ES-I3 (cell line): Measurements from ENCODE around the gene MAN1B1.
A peak's percentile ranks its signal among the peaks of the same experiment; 100 is the strongest.

Source experiments
- H3K36me3 ChIP-seq: 2 replicates; pipeline ENCODE4 v1.6.1; 2013; ENCODE audit warnings: mild to moderate bottlenecking, low read length, control low read depth, moderate library complexity; ENCODE audit not compliant: insufficient read depth
- H3K4me1 ChIP-seq: 2 replicates; pipeline ENCODE4 v1.6.1; 2013; ENCODE audit warnings: mild to moderate bottlenecking, control low read depth, low read length; ENCODE audit not compliant: insufficient read depth
- H3K9ac ChIP-seq: 2 replicates; pipeline ENCODE4 v1.6.1; 2013; ENCODE audit warnings: low read depth, mild to moderate bottlenecking, low read length, moderate library complexity
- H3K9me3 ChIP-seq: 2 replicates; pipeline ENCODE4 v1.6.1; 2013; ENCODE audit warnings: mild to moderate bottlenecking, low read length, moderate library complexity; ENCODE audit not compliant: control insufficient read depth, insufficient read depth

MAN1B1 gene

DNA sequence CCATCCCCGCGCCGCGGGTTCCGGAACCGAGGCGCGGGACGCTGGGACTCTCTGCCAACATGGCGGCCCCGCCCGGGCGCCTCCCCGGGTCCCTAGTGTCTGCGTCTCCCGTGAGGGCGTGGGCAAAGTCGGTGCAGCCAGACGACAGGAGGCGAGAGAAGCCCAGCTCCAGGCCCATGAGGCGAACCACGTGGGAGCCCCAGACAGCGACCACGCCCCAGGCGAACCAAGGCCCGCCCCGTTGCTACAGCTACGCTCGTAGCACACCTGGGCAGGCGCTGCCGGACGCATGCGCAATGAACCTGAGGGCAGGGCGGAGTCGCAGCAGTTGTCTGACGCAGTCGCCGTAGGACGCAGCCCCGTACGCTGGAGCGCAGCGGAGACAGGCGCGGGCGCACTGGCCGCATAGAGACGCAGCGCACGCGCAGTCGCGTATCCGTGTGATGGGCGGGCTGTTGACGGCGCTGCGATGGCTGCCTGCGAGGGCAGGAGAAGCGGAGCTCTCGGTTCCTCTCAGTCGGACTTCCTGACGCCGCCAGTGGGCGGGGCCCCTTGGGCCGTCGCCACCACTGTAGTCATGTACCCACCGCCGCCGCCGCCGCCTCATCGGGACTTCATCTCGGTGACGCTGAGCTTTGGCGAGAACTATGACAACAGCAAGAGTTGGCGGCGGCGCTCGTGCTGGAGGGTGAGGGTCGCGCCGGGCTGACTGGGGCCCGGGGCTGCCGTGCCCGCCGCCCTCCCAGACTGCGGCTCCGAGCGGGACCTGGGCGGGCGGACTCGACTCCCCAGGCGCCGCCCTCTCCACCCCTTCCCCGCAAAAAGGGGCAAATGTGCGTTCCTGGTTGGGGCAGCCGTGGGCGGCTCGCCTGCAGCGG is at the start of gene MAN1B1:
MAN1B1 (plus strand) TSS at position 455 of the 878 bp plus-strand sequence; CDS start at position 470, 15 bp downstream.
- Histone ChIP-seq H3K36me3 (peaks cover 7% of the 10 kb centered on the region; the same call in 1 of the 2 replicates), H3K9ac (peak within 1 kb of the TSS; percentile 64), H3K9me3 (no peaks in the 10 kb centered on the region), H3K4me1 (peaks cover 11% of the 10 kb centered on the region)

DNA sequence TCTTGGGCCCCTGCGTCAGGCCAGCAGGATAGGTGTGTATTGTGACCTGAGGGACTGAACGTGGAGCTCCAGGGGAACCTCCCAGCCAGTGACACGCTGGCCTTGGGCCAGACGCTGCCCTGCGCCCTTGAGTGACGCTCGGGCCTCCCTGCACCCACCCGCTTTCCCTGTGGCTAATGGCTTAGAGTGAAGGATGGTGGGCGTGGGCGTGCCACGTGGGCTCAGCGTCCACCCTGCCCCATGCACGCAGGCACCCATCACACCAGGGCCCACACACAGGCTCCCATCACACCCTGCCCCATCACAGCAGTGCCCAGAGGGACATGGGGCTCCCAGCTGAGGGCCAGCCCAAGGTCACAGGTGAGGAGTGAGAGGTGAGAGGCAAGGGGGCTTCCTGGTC is 49.8 kb upstream of the MAN1B1 start:
- no peaks in the 10 kb centered on the region for H3K36me3 ChIP-seq
- no peaks in the 10 kb centered on the region; the same call in 1 of the 2 replicates for H3K4me1 ChIP-seq
- H3K9ac ChIP-seq: no peak overlapping the region
- no peaks in the 10 kb centered on the region for H3K9me3 ChIP-seq

DNA sequence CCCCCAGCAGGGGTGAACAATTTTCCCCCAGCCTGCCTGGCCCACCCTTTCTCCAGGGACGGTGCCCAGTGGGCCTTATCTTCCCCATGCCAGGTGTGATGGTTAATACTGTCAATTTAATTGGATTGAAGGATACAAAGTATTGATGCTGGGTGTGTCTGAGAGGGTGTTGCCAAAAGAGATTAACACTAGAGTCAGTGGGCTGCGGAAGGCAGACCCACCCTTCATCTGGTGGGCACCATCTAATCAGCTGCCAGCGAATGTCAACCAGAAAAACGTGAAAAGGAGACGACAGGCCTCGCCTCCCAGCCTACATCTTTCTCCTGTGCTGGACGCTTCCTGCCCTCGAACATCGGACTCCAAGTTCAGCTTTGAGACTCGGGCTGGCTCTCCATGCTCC is 49.3 kb upstream of the MAN1B1 start:
- Histone ChIP-seq H3K9me3 (no peaks in the 10 kb centered on the region), H3K36me3 (no peaks in the 10 kb centered on the region), H3K9ac (no peak overlapping the region), H3K4me1 (no peaks in the 10 kb centered on the region; the same call in 1 of the 2 replicates)

DNA sequence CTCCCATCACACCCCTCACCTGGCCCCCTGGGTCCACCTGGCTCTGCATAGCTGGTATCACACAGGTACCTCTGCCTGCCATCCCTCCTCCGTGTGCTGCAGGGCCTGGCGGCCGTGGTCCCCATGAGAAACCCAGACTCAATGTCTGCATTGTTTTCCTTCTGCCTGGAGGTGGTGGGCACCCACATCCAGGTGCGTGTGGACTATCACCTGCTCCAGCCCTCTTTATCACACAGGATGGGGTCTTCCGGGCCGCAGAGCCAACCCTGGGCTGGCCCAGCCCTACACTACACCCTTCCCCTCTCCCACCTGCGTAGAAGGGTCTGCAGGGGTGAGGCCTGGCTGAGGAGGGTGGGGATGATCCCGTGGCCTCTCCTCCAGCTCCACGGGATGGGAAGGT is 47.9 kb upstream of the MAN1B1 start:
- H3K9me3 ChIP-seq: no peaks in the 10 kb centered on the region
- no peaks in the 10 kb centered on the region for H3K36me3 ChIP-seq
- H3K4me1 ChIP-seq: no peaks in the 10 kb centered on the region; the same call in 1 of the 2 replicates
- no peak overlapping the region for H3K9ac ChIP-seq

DNA sequence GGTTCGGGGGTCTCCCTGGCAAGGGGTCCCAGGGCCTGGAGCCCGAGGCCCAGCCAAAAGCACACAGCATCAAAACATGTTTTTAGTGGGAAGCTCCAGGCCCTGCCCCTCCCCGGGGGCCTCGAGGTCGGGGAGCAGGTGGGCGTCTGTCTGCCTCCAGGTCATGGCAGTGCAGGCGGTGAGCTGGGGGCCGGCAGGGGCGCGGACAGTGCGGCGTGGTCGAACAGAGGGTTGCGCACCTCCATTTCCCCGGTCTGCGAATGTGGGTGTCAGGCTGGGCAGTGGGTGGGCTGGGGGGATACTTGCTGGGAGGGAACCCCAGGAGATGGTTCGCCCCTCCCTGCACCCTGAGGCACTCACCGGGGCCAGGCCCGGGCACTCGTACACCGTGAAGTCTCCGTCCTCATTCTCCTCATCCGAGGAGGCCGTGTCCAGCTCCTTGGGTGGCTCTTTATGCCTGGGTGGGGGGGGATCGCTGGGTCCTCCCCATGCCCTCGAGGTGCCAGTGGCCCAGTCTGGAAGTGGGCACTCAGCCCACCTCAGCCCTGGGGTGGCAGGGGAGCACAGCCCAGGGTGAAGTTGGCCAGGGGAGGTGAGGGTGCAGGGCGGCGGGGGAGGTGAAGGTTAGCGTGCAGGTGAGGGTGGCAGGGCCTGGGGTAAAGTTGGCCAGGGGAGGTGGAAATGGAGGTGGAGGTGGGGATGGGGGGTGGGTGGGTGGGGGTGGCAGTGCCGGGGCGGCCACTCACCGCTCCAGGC is 47.0 kb upstream of the MAN1B1 start:
- no peak overlapping the region for H3K9ac ChIP-seq
- no peaks in the 10 kb centered on the region; the same call in 1 of the 2 replicates for H3K4me1 ChIP-seq
- H3K36me3 ChIP-seq: no peaks in the 10 kb centered on the region
- no peaks in the 10 kb centered on the region for H3K9me3 ChIP-seq

DNA sequence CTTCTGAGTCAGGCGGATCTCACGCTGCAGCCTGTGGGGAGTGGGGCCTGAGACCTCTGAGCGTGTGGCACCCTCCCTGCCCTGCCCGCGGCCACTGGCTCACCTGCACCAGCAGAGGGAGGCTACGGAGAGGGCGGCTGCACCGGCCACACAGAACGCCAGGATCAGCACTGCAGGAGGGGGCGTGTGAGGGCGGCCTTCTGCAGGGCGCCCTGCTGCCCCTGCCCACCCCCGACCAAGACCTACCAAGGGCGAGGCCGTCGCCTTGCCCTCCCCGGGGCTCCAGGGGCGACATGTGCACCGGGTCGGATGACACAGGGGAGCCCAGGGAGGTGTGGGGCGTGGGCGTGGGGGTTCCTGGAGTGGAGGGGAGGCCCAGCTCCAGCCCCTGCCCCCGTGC is 46.2 kb upstream of the MAN1B1 start:
- Histone ChIP-seq H3K9me3 (no peaks in the 10 kb centered on the region), H3K4me1 (no peaks in the 10 kb centered on the region; the same call in 1 of the 2 replicates), H3K9ac (no peak overlapping the region; the same call in 1 of the 2 replicates), H3K36me3 (no peaks in the 10 kb centered on the region)

DNA sequence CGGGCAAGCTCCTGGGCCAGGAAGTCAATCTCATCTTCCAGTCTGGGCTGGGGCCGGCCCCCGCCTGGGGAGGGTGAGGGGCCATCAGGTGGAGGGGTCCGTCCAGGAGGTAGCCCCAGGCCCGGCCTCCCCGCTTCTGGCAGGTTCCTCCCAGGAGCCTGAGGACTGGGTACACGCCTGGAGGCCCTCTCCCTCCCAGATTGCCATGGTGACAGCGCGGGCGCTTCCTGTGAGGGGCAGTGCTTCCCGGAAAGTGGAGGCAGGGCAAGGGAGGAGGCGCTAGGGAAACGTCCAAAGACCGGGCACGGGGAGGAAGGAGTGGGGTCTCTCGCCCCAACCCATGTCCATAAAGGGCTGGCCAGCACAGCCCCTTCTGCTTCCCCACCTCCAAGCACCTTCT is 45.7 kb upstream of the MAN1B1 start:
- no peak overlapping the region; the same call in 1 of the 2 replicates for H3K9ac ChIP-seq
- no peaks in the 10 kb centered on the region; the same call in 1 of the 2 replicates for H3K4me1 ChIP-seq
- no peaks in the 10 kb centered on the region for H3K9me3 ChIP-seq

DNA sequence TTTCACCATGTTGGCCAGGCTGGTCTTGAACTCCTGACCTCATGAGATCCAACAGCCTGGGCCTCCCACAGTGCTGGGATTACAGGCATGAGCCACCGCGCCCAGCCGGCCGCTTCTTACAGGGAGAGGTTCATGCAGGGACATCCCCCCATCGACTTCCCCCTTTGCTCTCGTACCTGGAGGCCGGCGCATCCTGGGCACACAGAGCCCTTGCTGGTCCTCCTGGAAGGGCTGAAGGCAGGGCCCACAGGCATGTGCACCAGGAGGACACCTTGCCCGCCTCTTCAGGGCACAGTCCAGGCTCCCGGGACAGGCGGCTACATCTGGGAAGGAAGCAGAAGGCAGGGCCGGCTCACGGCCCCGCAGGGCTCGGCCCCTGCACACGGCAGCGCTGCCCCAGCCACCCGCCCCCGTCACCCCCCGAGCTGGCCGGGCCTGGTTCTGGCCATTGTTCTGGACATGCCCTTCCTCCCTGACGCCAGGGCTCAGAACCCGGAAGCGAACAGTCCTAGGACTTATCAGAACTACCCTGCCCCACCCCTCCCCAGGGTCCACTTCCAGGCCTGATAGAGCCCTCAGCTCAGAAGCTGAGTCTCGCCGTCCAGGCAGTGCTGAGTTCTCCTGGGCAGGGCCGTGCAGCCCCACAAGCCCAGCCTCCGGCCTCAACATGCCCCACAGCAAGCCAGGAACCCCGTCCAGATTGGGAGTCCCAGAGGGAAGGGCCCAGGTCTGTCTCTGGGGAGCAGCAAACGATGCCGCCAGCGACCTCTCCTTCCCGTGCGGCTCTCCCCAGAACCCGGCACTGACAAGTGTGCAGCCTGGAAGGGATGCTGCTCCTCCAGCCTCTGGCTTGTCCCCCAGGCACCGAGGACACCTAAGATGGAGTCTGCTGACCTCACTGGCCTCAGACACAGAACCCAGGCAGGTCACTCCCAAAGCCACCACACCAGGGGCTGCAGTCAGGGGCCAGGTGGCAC is 43.7 kb upstream of the MAN1B1 start:
- H3K9ac ChIP-seq: no peak overlapping the region
- H3K9me3 ChIP-seq: no peaks in the 10 kb centered on the region
- H3K36me3 ChIP-seq: no peaks in the 10 kb centered on the region
- no peaks in the 10 kb centered on the region; the same call in 1 of the 2 replicates for H3K4me1 ChIP-seq

More for the DNA sequence above, 45.7 kb upstream of the MAN1B1 start:
- H3K36me3 ChIP-seq: no peaks in the 10 kb centered on the region

DNA sequence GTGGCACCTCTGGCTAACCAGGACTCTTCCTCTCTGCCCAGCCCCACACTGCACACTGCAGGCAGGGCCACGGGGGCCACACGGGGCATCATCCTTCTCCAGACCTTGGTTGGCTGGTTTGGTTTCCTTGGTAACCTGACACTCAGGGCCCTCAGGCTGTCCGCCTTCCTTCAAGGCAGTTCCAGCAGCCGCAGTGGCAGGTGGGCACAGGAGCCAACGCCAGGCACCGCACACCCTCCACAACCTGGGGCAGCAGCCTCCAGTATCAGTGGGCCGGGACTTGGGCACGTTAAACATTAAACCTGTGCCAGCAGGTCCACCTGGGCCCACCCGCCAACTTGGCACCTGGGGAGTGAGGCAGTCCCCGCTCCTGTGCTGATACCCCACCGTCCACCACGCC is 42.7 kb upstream of the MAN1B1 start:
- Histone ChIP-seq H3K9ac (no peak overlapping the region), H3K9me3 (no peaks in the 10 kb centered on the region), H3K4me1 (no peaks in the 10 kb centered on the region; the same call in 1 of the 2 replicates), H3K36me3 (no peaks in the 10 kb centered on the region)

DNA sequence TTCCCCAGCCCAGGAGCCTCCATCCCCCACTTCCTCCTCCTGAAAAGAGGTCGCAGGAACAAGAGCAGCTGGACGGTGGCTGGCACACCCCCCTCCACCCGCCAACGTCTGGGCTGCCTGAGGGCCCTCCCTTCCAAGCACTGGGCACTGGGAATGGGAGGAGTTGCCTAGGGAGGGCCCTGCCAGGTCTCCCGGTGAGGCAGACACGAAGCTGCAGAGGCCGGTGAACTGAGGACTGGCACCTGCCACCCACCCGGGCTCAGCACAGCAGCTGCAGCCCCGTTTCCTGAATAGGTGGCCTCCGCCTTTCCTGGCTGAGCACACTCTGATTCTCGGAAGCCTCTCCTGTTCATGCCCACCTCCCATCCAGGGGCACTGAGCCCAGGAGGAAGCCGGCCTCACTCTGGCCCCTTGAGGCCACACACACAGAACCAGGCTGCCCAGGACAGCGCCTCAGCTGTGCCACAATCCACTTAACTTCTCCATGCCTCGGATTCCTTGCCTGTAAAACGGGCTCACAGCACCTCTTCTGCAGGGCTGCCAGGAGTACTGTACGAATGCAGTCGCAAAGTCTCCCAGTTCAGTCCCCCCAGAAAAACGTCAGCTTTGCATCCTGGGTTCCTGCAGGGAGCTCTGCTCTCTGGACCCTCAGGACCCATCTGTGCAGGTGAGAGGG is 42.1 kb upstream of the MAN1B1 start:
- Histone ChIP-seq H3K36me3 (no peaks in the 10 kb centered on the region), H3K4me1 (no peaks in the 10 kb centered on the region; the same call in 1 of the 2 replicates), H3K9me3 (no peaks in the 10 kb centered on the region), H3K9ac (peak overlapping the region; percentile 58; the same call in 1 of the 2 replicates)

DNA sequence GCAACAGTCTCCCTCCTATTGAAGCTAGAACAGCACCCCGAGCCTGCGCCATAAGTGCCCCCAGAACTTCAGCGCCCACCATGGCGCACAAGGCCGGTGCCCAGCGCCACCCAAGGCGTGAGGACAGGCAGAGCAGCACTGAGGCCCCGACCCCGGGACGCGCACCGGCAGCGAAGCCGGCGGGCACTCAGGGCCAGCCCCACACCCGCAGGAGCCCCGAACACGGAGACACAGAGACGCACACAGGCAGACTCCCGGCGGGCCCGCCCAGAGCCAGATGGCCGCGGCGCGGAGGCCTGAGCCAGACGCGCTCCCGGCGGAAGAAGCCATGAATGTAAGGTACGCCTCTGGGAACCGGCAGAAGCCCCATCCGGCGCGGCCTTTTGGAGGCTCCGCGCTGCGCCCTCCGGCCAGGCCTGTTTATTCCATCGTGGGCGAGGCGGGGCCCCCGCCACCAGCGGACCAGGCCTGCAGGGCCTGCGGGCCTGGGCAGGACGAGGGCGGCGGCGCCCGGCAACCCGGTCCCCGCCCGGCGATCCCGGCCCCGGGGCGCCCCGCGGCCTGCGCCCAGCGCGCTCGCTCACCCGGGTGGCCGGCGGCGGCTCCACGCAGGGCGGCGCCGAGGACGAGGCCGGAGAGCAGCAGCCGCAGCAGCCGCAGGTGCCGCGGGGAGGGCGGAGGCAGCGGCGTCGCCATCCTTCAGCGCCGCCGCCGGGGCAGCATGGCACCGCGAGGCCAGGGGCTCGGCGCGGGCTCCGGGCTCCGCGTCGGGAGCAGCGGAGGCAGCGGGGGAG is 41.3 kb upstream of the MAN1B1 start:
- H3K9ac ChIP-seq: peak overlapping the region; percentile 58

DNA sequence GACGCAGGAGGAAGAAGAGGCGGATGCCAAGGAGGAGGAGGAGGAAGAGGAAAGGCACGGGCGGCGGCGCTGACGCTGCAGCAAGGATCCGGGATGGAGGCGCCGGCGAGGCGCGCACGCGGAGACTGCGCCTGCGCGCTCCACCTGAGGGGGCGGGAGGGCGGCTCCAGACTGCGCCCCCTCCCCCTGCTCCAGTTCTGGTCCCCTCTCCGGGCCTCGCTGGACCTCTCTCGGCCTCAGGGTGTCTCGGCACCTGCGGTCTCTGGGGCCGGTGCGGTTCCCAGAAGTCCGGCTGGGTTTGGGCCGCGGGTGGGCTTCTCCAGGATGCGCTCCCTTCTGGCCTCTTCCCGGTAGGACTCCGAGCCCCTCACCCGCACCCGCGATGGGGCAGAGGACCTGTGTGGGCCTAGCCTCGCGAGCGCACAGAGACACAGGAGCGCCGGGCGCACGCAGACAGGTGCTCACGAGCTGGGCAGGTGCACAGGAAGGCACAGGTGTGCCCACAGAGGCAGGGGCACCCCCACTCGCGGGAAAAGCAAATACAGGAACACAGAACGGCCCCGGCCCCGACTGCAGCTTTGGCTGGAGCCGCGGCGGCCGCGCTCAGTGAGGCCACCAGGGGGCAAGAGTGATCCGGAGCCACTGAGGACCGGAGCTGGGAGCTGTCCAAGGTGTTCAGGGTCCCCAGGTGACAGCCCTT is 40.5 kb upstream of the MAN1B1 start, which contains the start of gene NPDC1:
NPDC1 (minus strand) TSS at position 90 of the 700 bp plus-strand sequence. CDS start 188 bp downstream, outside the sequence.
- Histone ChIP-seq H3K9me3 (no peaks in the 10 kb centered on the region), H3K9ac (peak within 1 kb of the TSS; percentile 58), H3K4me1 (no peaks in the 10 kb centered on the region; the same call in 1 of the 2 replicates), H3K36me3 (no peaks in the 10 kb centered on the region)

More for the DNA sequence above, 41.3 kb upstream of the MAN1B1 start:
- Histone ChIP-seq H3K36me3 (no peaks in the 10 kb centered on the region), H3K9me3 (no peaks in the 10 kb centered on the region), H3K4me1 (no peaks in the 10 kb centered on the region; the same call in 1 of the 2 replicates)
